Measurements from ENCODE around the gene HBG2.

DNA sequence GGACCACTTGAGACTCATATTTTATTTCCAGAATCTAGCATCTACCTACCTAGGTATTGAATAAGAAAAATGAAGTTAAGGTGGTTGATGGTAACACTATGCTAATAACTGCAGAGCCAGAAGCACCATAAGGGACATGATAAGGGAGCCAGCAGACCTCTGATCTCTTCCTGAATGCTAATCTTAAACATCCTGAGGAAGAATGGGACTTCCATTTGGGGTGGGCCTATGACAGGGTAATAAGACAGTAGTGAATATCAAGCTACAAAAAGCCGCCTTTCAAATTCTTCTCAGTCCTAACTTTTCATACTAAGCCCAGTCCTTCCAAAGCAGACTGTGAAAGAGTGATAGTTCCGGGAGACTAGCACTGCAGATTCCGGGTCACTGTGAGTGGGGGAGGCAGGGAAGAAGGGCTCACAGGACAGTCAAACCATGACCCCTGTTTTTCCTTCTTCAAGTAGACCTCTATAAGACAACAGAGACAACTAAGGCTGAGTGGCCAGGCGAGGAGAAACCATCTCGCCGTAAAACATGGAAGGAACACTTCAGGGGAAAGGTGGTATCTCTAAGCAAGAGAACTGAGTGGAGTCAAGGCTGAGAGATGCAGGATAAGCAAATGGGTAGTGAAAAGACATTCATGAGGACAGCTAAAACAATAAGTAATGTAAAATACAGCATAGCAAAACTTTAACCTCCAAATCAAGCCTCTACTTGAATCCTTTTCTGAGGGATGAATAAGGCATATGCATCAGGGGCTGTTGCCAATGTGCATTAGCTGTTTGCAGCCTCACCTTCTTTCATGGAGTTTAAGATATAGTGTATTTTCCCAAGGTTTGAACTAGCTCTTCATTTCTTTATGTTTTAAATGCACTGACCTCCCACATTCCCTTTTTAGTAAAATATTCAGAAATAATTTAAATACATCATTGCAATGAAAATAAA lies 29.8 kb downstream of the HBG2 start:
- TF ChIP-seq EZH2 (IDR thresholded peaks at IDR 0.05; ENCODE audit: insufficient read depth, poor library complexity, severe bottlenecking) (no peak), EZH2phosphoT487 (IDR thresholded peaks at IDR 0.05; ENCODE audit: insufficient read depth, low read depth) (no peak)

Data from GM23248 (cell line).